Measurements from ENCODE around the gene CLEC3A. TPM values are rescaled to one million over a fixed set of nuclear protein-coding genes. Genes with fewer than 3 reads are reported as not detected.
A peak's percentile ranks its signal among the peaks of the same experiment; 100 is the strongest.

CLEC3A gene
- total RNA-seq, 4 donors from 2014 or later, result 0.27 to 0.47 TPM; not detected in 2

- Histone ChIP-seq H3K4me1 (peaks cover 0 to 13% (median 0%) of the 10 kb centered on the region in 3 donors), H3K4me3 (no peak overlapping the region), H3K27ac (no peak overlapping the region), H3K27me3 (no peaks in the 10 kb centered on the region), H3K9me3 (peaks cover 0 to 11% (median 0%) of the 10 kb centered on the region in 3 donors), H3K36me3 (no peaks in the 10 kb centered on the region)
- 67 to 82% methylated on average over 2 to 7 of the region's 7 CpGs for WGBS, 2 donors (ENCODE audit: low coverage in 1 of 2)
- TF ChIP-seq POLR2AphosphoS5 (IDR thresholded peaks at IDR 0.05) (no peak), CTCF (IDR thresholded peaks at IDR 0.05) (no peak), POLR2A (IDR thresholded peaks at IDR 0.05) (no peak), EP300 (IDR thresholded peaks at IDR 0.05) (no peak)
- no peak for ATAC-seq
Measured at GRCh38 chr16:77995843-77996455, 26.4 kb upstream of the CLEC3A start.

- no peak overlapping the region for H3K4me3 ChIP-seq
- H3K4me1 ChIP-seq, result peaks cover 0 to 8% (median 0%) of the 10 kb centered on the region in 3 donors
- WGBS, 2 donors (ENCODE audit: low coverage in 1 of 2), result 70 to 75% methylated on average over 6 to 7 of the region's 10 CpGs
- no peaks in the 10 kb centered on the region for H3K36me3 ChIP-seq
- no peak for ATAC-seq
- H3K27ac ChIP-seq, result no peak overlapping the region
- no peak for TF ChIP-seq POLR2AphosphoS5 (IDR thresholded peaks at IDR 0.05)
- TF ChIP-seq EP300 (IDR thresholded peaks at IDR 0.05), result no peak
- TF ChIP-seq POLR2A (IDR thresholded peaks at IDR 0.05), result no peak
- no peak for TF ChIP-seq CTCF (IDR thresholded peaks at IDR 0.05)
- no peaks in the 10 kb centered on the region for H3K27me3 ChIP-seq
- H3K9me3 ChIP-seq, result peaks cover 0 to 11% (median 0%) of the 10 kb centered on the region in 3 donors
Measured at GRCh38 chr16:77998350-77999023, 23.9 kb upstream of the CLEC3A start.

GRCh38 chr16:78001451-78002025, 20.8 kb upstream of the CLEC3A start:
- Histone ChIP-seq H3K4me1 (peaks cover 0 to 6% (median 0%) of the 10 kb centered on the region in 3 donors), H3K36me3 (no peaks in the 10 kb centered on the region), H3K9me3 (peaks cover 0 to under 1% (median 0%) of the 10 kb centered on the region in 3 donors), H3K27ac (no peak overlapping the region), H3K4me3 (no peak overlapping the region), H3K27me3 (peaks cover 6% of the 10 kb centered on the region)
- ATAC-seq, result no peak
- 56 to 62% methylated on average over 4 of the region's 4 CpGs for WGBS, 2 donors (ENCODE audit: low coverage in 1 of 2)
- TF ChIP-seq EP300 (IDR thresholded peaks at IDR 0.05) (no peak), POLR2AphosphoS5 (IDR thresholded peaks at IDR 0.05) (no peak), POLR2A (IDR thresholded peaks at IDR 0.05) (no peak), CTCF (IDR thresholded peaks at IDR 0.05) (no peak)

GRCh38 chr16:78002915-78003538, 19.3 kb upstream of the CLEC3A start:
- no peak overlapping the region for H3K4me3 ChIP-seq
- H3K4me1 ChIP-seq, result peaks cover 0 to 6% (median 0%) of the 10 kb centered on the region in 3 donors
- no peaks in the 10 kb centered on the region for H3K9me3 ChIP-seq
- ATAC-seq, result peak; percentile 88
- TF ChIP-seq POLR2AphosphoS5 (IDR thresholded peaks at IDR 0.05), result peak; percentile 19
- TF ChIP-seq CTCF (IDR thresholded peaks at IDR 0.05), result peak; percentile 70 to 85 (median 84)
- TF ChIP-seq POLR2A (IDR thresholded peaks at IDR 0.05), result no peak
- no peak for TF ChIP-seq EP300 (IDR thresholded peaks at IDR 0.05)
- H3K27me3 ChIP-seq, result peaks cover 6% of the 10 kb centered on the region
- H3K27ac ChIP-seq, result no peak overlapping the region
- no peaks in the 10 kb centered on the region for H3K36me3 ChIP-seq
- WGBS, 2 donors (ENCODE audit: low coverage in 1 of 2), result 3 to 19% methylated on average over 5 of the region's 11 CpGs
